Natural killer cell (primary cell): ENCODE results near the gene JSRP1. TPM values are rescaled to one million over a fixed set of nuclear protein-coding genes. Genes with fewer than 3 reads are reported as not detected.

Source experiments
- ATAC-seq, 3 donors: fragments of 150-1000 bp in 2 of 3; fragments of 200-7000 bp in 1 of 3; cut with Tn5 transposase; 1 replicate in 1 of 3; 2 replicates in 2 of 3; pipeline ENCODE4 v1.10.0; 2021; ENCODE audit warnings: mild to moderate bottlenecking in 2 of 3, moderate library complexity in 2 of 3
- DNase-seq, 2 donors: peaks; one replicate each; pipeline versions ENCODE4 v3.0.0 to v3.0.0-alpha.2; 2013 to 2021; ENCODE audit warnings: mixed read lengths in 1 of 2
- H3K27ac ChIP-seq: one replicate; pipeline ENCODE4 v1.5.1; 2013; ENCODE audit warnings: mild to moderate bottlenecking, low read length
- H3K27me3 ChIP-seq: one replicate; pipeline ENCODE4 v1.6.1; 2013; ENCODE audit warnings: low read length; ENCODE audit not compliant: control insufficient read depth, insufficient read depth
- H3K36me3 ChIP-seq: one replicate; pipeline ENCODE4 v1.6.1; 2013; ENCODE audit warnings: low read length; ENCODE audit not compliant: control insufficient read depth, insufficient read depth
- H3K4me1 ChIP-seq: one replicate; pipeline ENCODE4 v1.6.1; 2013; ENCODE audit warnings: low read length; ENCODE audit not compliant: control insufficient read depth, insufficient read depth
- H3K4me3 ChIP-seq: one replicate; pipeline ENCODE4 v1.5.1; 2013; ENCODE audit warnings: low read length
- H3K9me3 ChIP-seq: one replicate; pipeline ENCODE4 v1.6.1; 2013; ENCODE audit warnings: low read length; ENCODE audit not compliant: control insufficient read depth, insufficient read depth
- H3K27ac Mint-ChIP-seq, 2 donors: one replicate each; pipeline ENCODE4 v1.8.0; 2022; ENCODE audit warnings: mild to moderate bottlenecking in 2 of 2, mixed read lengths in 2 of 2, moderate library complexity in 1 of 2
- H3K27me3 Mint-ChIP-seq, 2 donors: one replicate each; pipeline ENCODE4 v1.8.0; 2022; ENCODE audit warnings: low read depth in 2 of 2, mixed read lengths in 2 of 2
- H3K36me3 Mint-ChIP-seq: one replicate; pipeline ENCODE4 v1.8.0; 2022; ENCODE audit warnings: mixed read lengths
- H3K4me1 Mint-ChIP-seq, 2 donors: one replicate each; pipeline ENCODE4 v1.8.0; 2022; ENCODE audit warnings: mixed read lengths in 2 of 2
- H3K4me3 Mint-ChIP-seq: one replicate; pipeline ENCODE4 v1.8.0; 2022; ENCODE audit warnings: mild to moderate bottlenecking, moderate library complexity, mixed read lengths
- H3K9me3 Mint-ChIP-seq, 2 donors: one replicate each; pipeline ENCODE4 v1.8.0; 2022; ENCODE audit warnings: mixed read lengths in 2 of 2
- CTCF ChIP-seq: fragments of 200-600 bp; IDR thresholded peaks from one replicate; pipeline ENCODE4 v1.8.0; 2022; ENCODE audit warnings: antibody characterized with exemption
- WGBS: methylation state at CpG from one replicate; pipeline ENCODE4 v1.1.7; 2013; ENCODE audit warnings: missing lambda C conversion rate; ENCODE audit not compliant: insufficient coverage; 5-methylcytosine and 5-hydroxymethylcytosine counted together
- intact Hi-C: fragments of 100-400 bp; cut with micrococcal nuclease; formaldehyde crosslinking; loops from one replicate; pipeline ENCODE4 v1.14.2; 2022
- total RNA-seq, 4 donors: library from RNA; stranded (reverse); fragments of 120-200 nt in 1 of 4; gene quantifications; one replicate each; pipeline versions ENCODE4 v1.2.3 to v1.2.4, GENCODE V29; 2013 to 2022

Gene JSRP1
- total RNA-seq, 3 donors from 2014 or later (not counting 1 experiment from before 2014, with no cell fraction given): 0.82 to 2.0 TPM; not detected in 1

DNA sequence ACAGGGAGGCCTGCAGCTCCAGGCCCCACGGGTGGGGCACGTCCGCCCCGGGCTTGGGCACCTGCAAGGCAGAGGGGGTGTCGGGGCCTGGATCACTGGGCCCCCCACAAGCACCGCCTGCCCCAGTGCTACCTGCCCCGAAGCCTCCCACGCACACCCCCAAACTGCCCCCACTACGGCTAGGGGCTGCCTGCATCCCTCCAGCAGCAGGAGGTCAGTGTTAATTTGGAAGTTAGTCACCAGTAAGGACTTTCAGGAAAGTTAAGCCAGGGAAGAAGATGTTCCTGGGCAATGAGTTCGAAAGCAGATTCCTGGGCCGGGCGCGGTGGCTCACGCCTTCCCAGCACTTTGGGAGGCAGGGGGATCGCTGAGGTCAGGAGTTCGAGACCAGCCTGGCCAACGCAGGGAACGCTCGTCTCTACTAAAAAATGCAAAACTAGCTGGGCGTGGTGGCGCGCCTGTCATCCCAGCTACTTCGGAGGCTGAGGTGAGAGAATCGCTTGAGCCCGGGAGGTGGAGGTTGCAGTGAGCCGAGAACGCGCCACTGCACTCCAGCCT is 20.3 kb upstream of the JSRP1 start:
- Mint-ChIP-seq H3K4me1 (peaks cover 23 to 50% of the 10 kb centered on the region in 2 donors), H3K36me3 (no peaks in the 10 kb centered on the region), H3K9me3 (no peaks in the 10 kb centered on the region), H3K27me3 (no peaks in the 10 kb centered on the region), H3K4me3 (no peak overlapping the region), H3K27ac (peak overlapping the region; percentile 16 to 51)
- WGBS: 95% methylated on average over 28 of the region's 28 CpGs
- H3K27me3 ChIP-seq: no peaks in the 10 kb centered on the region
- no peak overlapping the region for H3K27ac ChIP-seq
- no peak for TF ChIP-seq CTCF
- peaks cover 52% of the 10 kb centered on the region for H3K4me1 ChIP-seq
- no peaks in the 10 kb centered on the region for H3K9me3 ChIP-seq
- ATAC-seq (no peak), DNase-seq (no peak)
- peaks cover 18% of the 10 kb centered on the region for H3K36me3 ChIP-seq
- H3K4me3 ChIP-seq: no peak overlapping the region
- intact Hi-C loops: loop anchor here (10.0 kb wide), 1 partner anchor 48 kb away; the partner anchor contains the start of genes LSM7 and SPPL2B

DNA sequence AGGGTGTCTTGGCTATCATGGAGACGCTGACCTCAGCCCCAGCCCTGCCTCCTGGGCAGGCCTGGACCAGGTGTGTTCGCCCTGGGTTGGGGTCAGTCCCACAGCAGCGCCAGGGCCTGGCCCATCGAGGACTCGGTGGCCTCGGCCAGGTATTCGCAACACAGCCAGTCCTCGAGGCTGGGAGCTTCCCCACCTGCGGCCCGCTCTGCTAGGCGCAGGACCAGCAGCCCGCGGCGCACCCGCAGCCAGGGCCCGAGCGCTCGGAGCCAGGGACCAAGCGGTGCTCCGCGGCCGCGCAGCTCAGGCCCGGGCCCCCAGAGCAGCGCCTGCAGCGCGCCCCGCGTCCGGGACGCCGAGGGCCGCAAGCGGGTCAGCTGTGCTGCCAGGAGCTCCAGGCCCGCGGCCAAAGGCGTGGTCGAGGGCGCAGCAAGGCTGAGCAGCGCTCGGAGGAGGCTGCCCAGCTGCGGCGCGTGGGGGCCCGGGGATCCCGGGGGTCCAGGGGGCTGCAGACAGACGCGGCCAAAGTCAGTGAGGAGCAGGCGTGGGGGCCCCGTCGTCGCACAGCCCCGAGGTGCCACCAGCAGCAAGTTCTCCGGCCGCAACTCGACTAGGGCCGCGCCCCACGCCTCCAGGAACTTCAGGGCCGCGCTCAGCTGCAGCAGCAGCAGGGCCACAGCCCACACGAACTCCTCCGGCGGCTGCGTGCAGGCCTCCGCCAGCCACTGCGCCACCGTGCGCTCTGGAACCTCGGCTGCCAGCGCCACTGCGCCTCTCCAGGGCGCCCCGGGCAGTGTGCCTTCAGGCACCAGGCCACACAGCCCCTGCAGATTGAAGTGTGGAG is 19.6 kb upstream of the JSRP1 start:
- H3K9me3 ChIP-seq: no peaks in the 10 kb centered on the region
- Mint-ChIP-seq H3K9me3 (no peaks in the 10 kb centered on the region), H3K4me3 (no peak overlapping the region), H3K4me1 (peaks cover 26 to 55% of the 10 kb centered on the region in 2 donors), H3K36me3 (no peaks in the 10 kb centered on the region), H3K27ac (peak overlapping the region in 1 of 2 donors; percentile 97), H3K27me3 (no peaks in the 10 kb centered on the region)
- peaks cover 54% of the 10 kb centered on the region for H3K4me1 ChIP-seq
- intact Hi-C loops: loop anchor here (10.0 kb wide), 1 partner anchor 49 kb away; the partner anchor contains the start of genes LSM7 and SPPL2B
- H3K36me3 ChIP-seq: peaks cover 20% of the 10 kb centered on the region
- H3K4me3 ChIP-seq: no peak overlapping the region
- no peak for TF ChIP-seq CTCF
- H3K27ac ChIP-seq: peak overlapping the region; percentile 8
- WGBS: 94% methylated on average over 74 of the region's 74 CpGs
- no peak for ATAC-seq
- no peak for DNase-seq
- no peaks in the 10 kb centered on the region for H3K27me3 ChIP-seq

DNA sequence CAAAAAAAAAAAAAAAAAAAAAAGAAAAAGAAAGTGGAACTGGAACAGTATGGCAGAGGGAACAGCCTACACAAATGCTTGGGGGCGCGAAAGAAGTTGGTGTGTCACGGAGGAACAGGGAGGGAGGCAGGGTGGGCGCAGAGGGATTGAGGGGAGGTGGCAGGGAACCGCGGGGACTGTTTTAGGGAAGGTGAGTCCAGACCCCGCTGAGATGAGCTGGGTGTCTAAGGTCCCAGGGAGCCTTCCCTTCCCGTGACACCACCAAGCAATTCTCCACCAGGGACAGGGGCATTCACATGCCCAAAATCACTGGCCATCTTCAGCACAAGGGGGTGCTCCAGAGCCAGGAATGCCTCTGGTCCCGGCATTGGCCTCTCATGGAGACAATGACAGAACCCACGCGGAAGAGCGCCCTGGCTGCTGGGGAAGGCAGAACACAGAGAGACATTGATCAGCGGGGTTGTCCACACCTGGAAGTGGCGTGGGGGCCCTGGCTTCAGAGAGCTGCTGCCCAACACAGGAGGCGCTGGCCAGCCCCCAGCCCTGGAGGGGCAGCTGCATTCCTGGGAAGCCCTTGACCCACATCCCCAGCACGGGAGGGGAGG is 18.8 kb upstream of the JSRP1 start:
- H3K27ac Mint-ChIP-seq: peak overlapping the region; percentile 87 to 97
- Histone ChIP-seq H3K27ac (peak overlapping the region; percentile 8), H3K36me3 (peaks cover 20% of the 10 kb centered on the region), H3K9me3 (no peaks in the 10 kb centered on the region), H3K27me3 (no peaks in the 10 kb centered on the region), H3K4me3 (no peak overlapping the region), H3K4me1 (peaks cover 47% of the 10 kb centered on the region)
- no peaks in the 10 kb centered on the region for H3K9me3 Mint-ChIP-seq
- peaks cover 26 to 57% of the 10 kb centered on the region in 2 donors for H3K4me1 Mint-ChIP-seq
- ATAC-seq: peak in 2 of 3 donors; percentile 8 to 9
- H3K36me3 Mint-ChIP-seq: no peaks in the 10 kb centered on the region
- peak in 1 of 2 donors; percentile 74 for DNase-seq
- H3K27me3 Mint-ChIP-seq: no peaks in the 10 kb centered on the region
- TF ChIP-seq CTCF: peak; percentile 22
- intact Hi-C loops: loop anchor here (10.0 kb wide), 1 partner anchor 50 kb away; the partner anchor contains the start of genes LSM7 and SPPL2B
- WGBS: 70% methylated on average over 16 of the region's 16 CpGs
- H3K4me3 Mint-ChIP-seq: peak overlapping the region; percentile 31
